ENCODE results near the gene ACTN3.
"Not testable (repeated sequence)": the region's sequence is repeated elsewhere in the genome, so short reads cannot be mapped to it uniquely, and the experiment has no call there.

Gene ACTN3

GRCh38 chr11:66566221-66566620 lies 19.5 kb downstream of the ACTN3 start:
- DNase-seq (ENCODE audit: low spot score): no peak

- DNase-seq (ENCODE audit: low spot score): no peak
These were observed 21.1 kb downstream of the ACTN3 start for GRCh38 chr11:66567787-66568123.

GRCh38 chr11:66568124-66568916 lies 21.6 kb downstream of the ACTN3 start, which contains the start of gene CTSF:
TSS of gene CTSF (minus strand) at chr11:66568606. CDS start at chr11:66568486, 120 bp downstream.
- peak; percentile 98 for DNase-seq (ENCODE audit: low spot score)

- no peak for DNase-seq (ENCODE audit: low spot score)
These were observed 22.4 kb downstream of the ACTN3 start for GRCh38 chr11:66569076-66569475.

- no peak for DNase-seq (ENCODE audit: low spot score)
These were observed 23.6 kb downstream of the ACTN3 start for GRCh38 chr11:66570079-66570849.

- DNase-seq (ENCODE audit: low spot score): no peak
These were observed 24.1 kb downstream of the ACTN3 start for GRCh38 chr11:66570850-66571180.

GRCh38 chr11:66579017-66579606 lies 32.4 kb downstream of the ACTN3 start:
- DNase-seq (ENCODE audit: low spot score): peak; percentile 88

- no peak for DNase-seq (ENCODE audit: low spot score)
These were observed 34.1 kb downstream of the ACTN3 start for GRCh38 chr11:66580803-66581202.

- DNase-seq (ENCODE audit: low spot score): no peak
These were observed 34.6 kb downstream of the ACTN3 start for GRCh38 chr11:66581261-66581660.

GRCh38 chr11:66582565-66583147 lies 36.0 kb downstream of the ACTN3 start:
- DNase-seq (ENCODE audit: low spot score): not testable (repeated sequence)

GRCh38 chr11:66585447-66585846 lies 38.7 kb downstream of the ACTN3 start:
- not testable (repeated sequence) for DNase-seq (ENCODE audit: low spot score)

GRCh38 chr11:66586136-66586535 lies 39.4 kb downstream of the ACTN3 start:
- no peak for DNase-seq (ENCODE audit: low spot score)

GRCh38 chr11:66589315-66589714 lies 42.6 kb downstream of the ACTN3 start:
- DNase-seq (ENCODE audit: low spot score): not testable (repeated sequence)

GRCh38 chr11:66589996-66590675 lies 43.4 kb downstream of the ACTN3 start:
- no peak for DNase-seq (ENCODE audit: low spot score)

GRCh38 chr11:66591175-66591574 lies 44.5 kb downstream of the ACTN3 start:
- no peak for DNase-seq (ENCODE audit: low spot score)

- DNase-seq (ENCODE audit: low spot score): peak; percentile 100
These were observed 46.0 kb downstream of the ACTN3 start, which contains the start of the genes CCDC87 and CCS for GRCh38 chr11:66592457-66593302. TSS of gene CCDC87 (minus strand) at chr11:66593063. CDS start at chr11:66593015, 48 bp downstream. TSS of gene CCS (plus strand) at chr11:66593185. CDS start at chr11:66593262, 77 bp downstream.

GRCh38 chr11:66593303-66593635 lies 46.6 kb downstream of the ACTN3 start:
- peak; percentile 33 for DNase-seq (ENCODE audit: low spot score)

GRCh38 chr11:66593650-66594049 lies 46.9 kb downstream of the ACTN3 start:
- no peak for DNase-seq (ENCODE audit: low spot score)

- DNase-seq (ENCODE audit: low spot score): peak; percentile 77
These were observed 48.7 kb downstream of the ACTN3 start for GRCh38 chr11:66595245-66595904.

- DNase-seq (ENCODE audit: low spot score): no peak
These were observed 52.3 kb downstream of the ACTN3 start for GRCh38 chr11:66598993-66599392.
